ENCODE data around the gene GHRH. TPM values are rescaled to one million over a fixed set of nuclear protein-coding genes. Genes with fewer than 3 reads are reported as not detected.

The GHRH gene, protein sequence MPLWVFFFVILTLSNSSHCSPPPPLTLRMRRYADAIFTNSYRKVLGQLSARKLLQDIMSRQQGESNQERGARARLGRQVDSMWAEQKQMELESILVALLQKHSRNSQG
- total RNA-seq (2014; rRNA removed; shearing (Covaris generic)): not detected in 2 replicates
- polyA plus RNA-seq (2015; cell fraction: cytosol; rRNA removed): not detected in 2 replicates
- not detected in 2 replicates for polyA plus RNA-seq (2015; cell fraction: nucleus; rRNA removed)

DNA sequence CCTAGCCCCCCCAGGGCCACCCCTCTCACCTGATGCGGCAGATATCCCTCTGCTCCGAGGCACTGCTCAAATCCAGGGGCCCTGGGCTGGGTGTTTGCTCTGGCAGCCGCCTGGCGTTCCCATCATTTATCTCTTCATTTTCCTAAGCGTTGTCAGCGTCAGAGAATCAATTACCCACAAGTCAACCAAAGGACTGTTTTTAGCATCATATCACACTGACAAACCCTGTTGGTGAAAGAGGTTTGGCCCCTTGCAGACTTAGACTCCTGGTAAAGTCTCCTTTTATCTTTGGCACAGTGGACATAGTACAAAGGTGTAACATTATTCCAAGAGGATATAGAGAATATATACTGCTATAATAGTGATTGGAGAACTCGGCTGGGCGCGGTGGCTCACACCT is at the start of gene GHRH:
TSS of gene GHRH (minus strand) at position 101 of the 400 bp plus-strand sequence. CDS start 4,925 bp downstream, outside the sequence.
- DNase-seq (ENCODE audit: low read depth): no peak

DNA sequence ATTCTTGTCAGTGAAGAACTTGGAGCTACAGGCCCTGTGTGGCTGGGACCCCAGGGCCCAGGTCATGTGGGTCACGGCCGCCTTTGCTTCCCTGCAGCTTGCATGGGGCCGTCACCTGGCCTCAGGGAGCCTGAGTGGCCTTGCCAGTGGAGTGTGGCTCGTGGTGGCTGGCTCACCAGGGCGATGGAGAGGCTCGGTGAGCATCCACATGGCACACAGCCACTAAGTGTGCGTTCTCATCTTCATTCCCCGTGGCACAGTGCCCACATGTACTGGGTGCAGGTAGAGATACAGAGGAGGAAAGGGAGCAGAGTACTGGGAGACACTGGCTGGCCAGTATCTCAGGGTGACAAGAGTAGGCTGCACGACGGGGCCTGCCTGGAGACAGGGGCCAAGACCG is 49.3 kb upstream of the GHRH start:
- DNase-seq (ENCODE audit: low read depth): no peak

DNA sequence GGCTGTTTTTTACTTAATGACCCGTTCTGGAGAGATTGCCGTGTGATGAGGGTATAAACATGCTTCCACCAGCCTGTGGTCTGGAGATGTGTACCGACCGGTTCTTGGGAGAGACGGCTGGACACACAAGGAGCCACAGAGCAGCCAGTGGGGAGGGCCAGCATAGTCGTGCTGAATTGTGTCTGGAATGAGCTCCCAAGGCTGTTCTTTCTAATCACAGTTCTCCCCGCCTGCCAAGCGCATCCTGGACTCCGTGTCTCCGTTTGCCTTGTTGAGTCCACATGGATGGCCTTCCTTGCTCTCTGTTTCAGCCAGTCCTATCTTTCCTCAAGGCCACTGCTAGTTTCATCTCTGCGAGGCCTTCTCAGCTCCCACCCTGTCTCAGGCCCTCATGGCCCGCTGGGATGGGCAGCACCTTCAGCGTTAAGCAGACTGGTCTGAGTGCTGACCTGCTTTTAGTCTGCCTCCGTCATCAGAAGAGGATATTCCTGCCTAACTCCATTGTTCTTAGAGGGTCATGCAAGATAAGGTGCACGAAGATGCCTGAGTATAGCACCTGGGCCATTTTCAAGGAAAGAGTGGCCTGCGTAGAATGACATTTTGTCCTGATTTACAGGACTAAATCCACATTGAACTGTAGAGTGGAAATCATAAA is 48.4 kb upstream of the GHRH start:
- DNase-seq (ENCODE audit: low read depth): no peak

DNA sequence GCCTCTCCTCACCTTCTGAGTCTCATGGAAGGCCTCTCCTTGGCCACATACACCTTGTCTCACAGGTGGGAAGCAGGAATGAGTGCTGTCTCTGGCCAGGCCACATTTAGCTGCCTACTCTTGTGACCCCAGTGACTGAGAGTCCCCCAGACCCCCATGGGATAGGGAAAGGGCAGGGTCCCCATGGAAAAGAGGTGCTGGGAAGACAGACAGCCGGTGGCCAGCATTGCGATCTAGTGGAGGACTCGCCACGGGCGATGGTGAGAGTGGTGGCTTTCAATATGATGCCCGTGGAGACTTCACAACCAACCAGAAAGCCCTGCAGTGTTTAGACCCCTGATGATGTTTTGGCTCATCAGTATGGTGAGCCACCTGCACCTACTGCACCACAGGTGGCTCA is 47.7 kb upstream of the GHRH start:
- DNase-seq (ENCODE audit: low read depth): no peak

DNA sequence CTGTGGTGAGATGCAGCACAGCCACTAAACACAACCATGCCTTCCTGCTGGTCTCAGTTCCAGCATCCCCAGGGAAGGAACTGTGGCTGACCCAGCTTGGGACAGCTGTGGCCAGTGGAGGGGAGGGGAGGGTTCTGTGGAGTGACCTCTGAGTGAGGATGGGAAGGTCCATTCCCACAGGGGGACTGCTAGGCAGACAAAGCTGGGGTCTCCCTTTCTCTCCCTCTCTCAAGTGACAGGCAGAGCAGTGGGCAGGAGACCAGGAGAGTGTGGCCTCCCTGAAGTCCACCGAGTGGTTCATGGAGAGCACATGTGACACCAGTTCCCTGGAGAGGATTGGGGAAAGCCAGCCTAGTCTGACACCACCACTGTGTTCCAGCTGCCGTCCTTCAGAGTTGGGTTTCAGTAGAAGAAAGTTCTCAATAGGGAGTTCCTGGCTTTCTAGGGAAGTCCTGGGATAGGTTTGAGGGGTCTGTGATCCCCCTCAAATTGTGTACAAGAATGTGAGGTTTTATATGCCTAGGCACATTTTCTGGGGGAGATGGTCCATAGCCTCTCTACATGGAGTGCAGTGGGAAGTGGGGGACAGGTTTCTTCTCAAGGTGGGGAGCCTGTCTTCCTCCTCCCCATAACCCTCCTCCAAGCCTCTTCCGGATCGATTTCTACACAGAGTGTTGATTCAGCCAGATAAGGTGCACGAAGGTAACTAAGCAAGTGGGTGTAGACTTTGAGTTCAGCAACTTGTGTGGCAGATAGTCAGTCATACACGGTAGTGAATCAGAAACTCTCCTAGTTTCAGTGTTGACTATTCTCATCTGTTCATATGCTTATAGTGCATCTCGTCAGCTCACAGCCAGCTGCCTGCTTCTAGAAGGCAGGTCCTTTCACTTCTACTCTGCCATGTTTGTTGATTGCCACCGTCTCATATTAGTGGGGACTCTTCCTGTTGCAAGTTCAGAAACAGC is 46.8 kb upstream of the GHRH start:
- no peak for DNase-seq (ENCODE audit: low read depth)

DNA sequence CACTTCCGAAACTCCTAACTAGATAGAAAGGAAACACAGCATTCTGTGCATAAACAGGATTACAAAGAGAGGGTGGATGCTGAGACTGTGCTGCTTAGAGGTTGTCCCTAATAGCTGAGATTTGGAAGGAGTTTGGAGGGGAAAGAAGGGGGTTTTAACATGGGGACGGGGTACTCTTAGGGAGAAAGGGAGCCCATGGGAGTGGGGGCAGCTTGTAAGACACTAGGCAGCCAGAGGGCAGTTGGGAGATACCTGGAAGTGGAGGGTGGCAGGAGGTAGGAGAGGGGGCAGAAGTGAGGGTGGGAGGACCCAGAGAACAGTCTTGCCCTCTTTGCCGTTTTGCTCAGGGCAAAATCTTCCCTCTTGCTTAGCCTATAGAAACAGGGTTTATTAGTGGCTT is 44.2 kb upstream of the GHRH start:
- no peak for DNase-seq (ENCODE audit: low read depth)

DNA sequence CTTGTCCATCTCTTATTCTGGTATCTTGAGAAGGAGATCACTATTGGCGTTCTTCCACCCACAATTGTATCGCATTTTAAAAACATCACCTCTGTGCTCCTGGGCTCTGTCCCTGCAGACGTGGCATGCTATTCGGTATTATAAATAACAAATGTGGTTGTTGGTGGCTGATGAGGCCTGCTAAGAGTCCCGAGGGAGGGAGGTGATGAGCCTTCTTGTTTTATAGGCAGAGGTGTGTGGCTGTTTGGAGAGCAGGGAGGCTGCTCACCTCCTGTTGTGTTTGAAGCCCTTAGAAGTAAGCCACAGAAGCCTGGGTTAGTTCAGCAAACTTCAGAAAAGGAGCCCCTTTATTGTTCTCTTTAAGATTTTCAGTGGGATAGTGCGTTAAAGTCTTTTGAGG is 43.5 kb upstream of the GHRH start:
- DNase-seq (ENCODE audit: low read depth): no peak

DNA sequence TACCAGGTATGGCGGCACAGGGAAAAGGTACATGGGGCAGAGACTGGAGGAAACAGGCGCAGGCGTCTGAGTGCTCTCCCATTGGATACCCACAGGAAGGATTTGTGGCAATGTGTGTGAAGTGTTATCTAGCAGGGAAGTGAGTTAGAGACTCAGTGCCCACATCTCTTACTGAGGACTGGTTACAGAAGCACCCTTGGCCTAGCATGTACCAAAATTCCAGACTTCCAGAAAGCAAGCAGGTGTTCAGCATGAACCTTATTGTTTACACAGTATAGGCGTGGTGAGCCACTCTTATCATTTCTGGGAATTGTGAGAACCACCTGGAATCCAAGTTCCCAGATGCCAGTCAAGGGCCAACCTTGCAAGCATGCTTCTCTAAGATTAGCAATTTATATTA is 42.0 kb upstream of the GHRH start:
- DNase-seq (ENCODE audit: low read depth): no peak

DNA sequence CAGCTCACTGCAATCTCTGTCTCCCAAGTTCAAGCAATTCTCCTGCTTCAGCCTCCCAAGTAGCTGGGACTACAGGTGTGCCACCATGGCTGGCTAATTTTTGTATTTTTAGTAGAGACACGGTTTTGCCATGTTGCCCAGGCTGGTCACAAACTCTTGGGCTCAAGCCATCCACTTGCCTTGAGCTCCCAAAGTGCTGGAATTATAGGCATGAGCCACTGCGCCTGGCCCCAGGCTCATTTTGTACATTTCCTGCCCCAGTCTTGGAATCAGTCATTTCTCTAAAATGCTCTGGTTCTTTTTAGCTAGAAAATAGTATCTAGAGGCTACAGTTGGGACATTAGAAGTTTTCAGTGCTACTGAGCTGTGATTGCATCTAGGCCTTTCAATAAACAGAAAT is 41.4 kb upstream of the GHRH start:
- DNase-seq (ENCODE audit: low read depth): no peak

DNA sequence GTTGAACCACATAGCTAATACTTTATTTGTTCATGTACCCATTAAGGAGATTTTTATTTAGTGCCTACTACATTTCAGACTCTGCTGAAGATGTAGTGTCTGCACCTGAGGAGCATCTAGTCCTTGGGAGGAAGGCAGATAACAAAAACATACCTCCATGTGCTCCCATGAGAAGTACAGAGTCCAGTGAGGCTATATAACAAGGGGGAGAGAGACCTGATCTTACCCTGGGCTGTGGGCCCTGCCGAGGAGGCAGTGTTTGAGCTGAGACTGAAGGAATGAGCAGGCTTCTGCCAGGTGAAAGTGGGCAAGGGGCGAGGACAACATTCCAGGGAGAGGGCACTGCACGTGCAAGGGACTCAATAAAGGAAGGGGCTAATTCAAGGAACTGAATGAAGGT is 39.9 kb upstream of the GHRH start:
- no peak for DNase-seq (ENCODE audit: low read depth)

DNA sequence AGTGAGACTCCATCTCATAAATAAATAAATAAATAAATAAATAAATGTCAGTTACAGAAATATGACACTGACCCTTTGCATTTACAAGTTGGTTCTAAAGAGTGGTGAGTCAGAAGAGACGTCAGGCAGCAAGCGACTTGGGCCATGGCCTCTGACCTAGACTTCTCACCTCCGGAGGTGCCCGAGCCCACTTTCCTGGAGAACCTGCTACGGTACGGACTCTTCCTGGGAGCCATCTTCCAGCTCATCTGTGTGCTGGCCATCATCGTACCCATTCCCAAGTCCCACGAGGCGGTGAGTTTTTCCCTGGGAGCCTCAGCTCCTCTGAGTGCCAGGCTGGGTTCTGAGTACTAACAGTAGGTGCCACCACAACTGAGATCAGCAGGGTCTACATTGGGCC is 39.5 kb upstream of the GHRH start:
- no peak for DNase-seq (ENCODE audit: low read depth)

DNA sequence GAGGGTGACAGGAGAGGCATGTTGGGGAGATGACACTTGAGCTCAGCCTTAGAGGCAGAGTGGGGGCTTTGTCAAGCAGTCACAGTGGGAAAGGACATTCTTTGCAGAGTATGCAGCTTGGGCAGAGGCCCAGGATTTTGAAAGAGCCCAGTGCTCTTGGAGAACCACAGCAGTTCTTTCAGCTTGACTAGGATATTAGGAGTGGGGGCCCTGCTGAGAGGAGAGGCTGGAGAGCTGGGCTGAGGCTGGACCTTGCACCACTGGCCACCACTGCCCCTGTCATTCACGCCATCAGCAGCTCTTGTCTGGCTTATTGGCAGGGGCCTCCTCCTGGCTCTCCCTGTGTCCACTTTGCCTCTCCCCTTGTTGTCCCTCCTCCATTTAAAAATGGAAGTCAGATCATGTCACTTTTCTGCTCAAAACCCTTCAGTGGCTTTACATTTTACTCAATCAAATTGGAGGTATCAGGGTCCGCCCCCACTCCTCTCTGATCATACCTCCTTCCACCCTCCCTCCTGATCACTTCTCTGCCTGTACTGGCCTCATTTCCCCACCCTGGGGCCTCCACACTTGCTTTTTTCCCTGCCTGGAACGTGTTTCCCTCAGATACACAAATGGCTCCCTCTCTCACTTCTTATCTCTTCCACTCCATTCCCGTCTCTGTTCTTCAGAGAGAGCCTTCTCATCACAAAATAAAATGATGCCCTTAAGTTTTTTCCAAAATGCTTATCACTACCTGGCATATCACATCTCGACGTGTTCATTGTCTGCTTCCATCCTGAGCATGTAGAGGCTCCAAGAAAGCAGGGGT is 38.3 kb upstream of the GHRH start:
- DNase-seq (ENCODE audit: low read depth): no peak

DNA sequence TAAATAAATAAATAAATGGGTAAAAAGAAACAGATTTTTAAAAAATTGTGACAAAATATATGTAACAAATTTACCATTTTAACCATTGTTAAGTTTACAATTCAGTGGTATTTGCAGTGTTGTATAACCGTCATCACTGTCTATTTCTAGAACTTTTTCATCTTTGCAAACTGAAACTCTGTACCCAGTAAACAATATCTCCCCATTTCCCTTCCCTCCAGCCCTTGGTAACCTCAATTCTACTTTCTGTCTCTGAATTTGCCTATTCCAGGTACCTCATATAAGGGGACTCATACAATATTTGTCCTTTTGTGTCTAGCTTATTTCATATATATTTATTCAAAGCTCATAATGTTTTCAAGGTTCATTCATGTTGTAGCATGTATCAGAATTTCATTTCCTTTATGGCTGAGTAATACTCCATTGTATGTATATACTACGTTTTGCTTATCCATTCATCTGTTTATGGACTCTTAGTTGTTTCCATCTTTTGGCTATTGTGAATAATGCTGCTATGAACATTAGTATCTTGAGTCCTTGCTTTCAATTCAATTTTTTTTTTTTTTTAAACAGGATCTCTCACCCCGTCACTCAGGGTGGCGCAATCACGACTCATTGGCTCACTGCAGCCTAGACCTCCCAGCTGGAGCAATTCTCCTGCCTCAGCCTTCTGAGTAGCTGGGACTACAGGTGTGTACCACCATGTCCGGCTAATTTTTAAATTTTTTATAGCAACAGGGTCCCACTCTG is 36.8 kb upstream of the GHRH start:
- DNase-seq (ENCODE audit: low read depth): peak; percentile 72

DNA sequence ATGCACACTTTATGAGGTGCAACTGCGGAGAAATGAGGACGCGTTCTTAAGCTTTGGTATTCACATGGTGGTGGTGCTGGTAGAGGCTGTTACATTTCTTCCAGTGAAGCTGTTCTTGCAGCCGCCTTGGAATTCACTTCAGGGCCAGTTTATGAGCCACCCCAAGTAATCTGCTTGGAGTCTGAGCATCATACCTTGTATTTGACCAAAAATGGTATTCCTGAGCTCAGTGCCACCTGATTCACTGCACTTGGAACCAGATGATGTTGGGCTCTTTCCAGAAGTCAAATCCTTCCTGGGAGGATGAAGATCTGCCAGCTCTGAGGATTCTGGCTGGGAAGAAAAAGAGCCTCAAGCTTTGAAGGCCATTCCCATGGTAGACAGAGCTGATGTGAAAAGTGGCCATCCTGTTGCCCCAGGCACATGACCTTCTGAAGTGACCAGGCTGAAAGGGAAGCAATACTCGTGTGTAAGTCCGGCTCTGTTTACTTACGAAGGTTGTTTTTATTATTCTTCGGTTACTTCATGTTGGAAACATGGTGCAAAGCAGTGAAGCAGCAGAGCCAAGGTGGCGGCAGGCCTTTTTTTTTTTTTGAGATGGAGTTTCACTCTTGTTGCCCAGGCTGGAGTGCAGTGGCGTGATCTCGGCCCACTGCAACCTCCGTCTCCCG is 35.6 kb upstream of the GHRH start:
- peak; percentile 16 for DNase-seq (ENCODE audit: low read depth)

DNA sequence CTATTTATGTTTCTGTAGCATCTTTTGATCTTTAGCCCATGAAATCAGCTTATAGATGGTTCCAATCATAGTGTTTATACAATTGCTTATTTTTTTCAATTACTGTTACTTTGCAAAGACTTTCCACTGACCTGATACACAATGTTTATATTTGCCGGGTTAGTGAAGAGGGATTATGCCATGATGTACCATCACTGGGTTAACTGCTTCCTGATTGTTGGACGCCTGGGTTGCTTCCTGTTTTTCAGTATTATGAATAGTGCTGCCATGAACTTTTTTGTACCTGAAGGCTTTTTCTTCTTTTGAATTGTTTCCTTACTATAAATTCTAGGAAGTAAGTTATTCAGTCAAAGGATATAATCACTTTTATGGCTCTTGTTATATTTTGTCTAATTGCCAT is 34.8 kb upstream of the GHRH start:
- DNase-seq (ENCODE audit: low read depth): no peak

DNA sequence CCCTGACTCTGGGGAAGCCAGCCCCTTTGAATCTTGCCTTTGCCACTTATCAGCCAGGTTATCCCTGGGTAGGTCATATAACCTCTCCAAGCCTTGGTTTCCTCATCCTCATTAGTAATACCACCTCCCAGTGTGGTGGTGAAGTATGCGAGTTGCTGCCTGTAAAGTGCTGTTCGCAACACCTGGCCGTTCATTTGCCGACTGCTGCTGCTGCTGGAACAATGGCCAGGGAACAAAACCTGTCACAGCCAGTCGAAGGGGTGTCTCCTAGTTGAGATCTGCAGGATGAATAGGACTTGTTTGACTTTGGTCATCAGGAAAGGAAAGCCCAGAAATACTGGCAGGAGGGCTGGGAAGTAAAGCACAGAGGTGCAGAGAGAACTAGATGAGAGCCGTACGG is 34.0 kb upstream of the GHRH start:
- peak; percentile 57 for DNase-seq (ENCODE audit: low read depth)

DNA sequence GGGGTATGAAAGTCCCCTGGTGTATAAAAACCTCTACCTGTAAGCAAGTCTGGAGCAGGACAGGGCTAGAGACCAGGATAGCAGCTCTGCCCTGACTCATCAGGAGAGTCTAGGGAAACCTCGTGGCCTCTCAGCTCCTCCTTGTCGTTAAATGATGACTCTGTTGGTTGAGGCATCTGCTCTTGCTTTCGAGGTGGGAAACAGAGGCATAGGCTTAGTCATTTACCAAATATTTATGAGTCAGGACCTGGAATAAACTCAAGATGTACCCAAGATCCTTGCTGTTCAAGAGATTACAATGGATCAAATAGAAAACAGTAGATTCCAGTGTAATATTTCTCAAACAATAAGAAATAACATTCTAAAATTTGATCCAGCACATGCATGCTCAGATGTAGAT is 33.4 kb upstream of the GHRH start:
- peak; percentile 98 for DNase-seq (ENCODE audit: low read depth)

DNA sequence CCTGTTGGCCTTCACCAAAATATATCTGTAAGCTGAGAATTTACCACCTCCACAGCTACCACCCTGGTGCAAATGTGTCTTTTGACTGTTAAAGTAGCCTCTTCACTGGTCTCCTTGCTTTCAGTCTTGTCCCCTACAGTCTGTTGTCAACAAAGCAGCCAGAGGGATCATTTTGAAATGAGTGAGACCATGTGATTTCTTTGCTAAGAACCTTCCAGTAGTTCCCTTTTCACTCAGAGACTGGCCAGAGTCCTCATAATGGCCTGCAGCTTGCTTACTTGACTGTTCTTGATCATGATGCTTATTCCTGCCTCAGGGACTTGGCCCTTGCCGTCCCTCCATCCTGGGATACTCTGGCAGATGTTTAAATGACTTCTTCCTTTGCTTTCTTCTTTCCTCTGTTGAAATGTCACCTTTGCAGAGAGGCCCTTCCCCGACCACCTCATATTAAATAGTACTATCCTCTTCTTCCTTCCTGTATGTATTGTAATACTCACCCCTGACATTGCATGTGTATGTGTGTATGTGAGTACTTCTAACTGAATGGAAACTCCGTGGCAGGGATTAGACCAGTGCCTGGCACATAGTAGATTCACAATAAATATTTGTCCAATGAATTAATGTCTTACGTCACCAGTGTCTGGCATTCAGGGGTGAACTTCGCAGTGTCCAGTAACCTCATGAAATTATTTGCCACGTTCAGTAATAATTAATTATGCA is 32.8 kb upstream of the GHRH start:
- DNase-seq (ENCODE audit: low read depth): no peak

DNA sequence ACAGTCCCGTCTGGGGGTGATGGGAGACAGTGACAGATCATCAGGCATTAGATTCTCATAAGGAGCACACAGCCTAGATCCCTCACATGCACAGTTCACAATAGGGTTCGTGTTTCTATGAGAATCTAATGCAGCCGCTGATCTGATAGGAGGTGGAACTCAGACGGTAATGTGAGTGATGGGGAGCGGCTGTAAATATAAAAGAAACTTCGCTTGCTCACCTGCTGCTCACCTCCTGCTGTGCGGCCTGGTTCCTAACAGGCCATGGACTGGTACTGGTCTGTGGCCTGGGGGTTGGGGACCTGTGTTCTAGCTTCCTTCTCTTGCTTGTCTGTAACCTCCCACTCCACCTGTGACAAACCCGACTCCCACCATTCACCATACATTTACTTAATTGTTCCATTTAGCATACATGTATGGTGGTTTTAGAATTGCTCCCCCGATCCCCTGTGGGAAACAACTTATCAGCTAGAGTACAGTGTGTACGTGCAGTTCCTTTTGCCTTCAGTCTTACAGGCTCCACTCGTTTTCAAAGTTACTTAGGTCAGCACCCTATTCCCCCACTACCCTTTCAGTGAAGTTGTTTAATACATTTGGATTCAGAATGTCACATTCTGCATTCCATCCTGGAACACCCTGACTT is 31.8 kb upstream of the GHRH start:
- no peak for DNase-seq (ENCODE audit: low read depth)
